KMS-11 (cell line): ENCODE data around the gene EXOSC3.

Experiments used
- H2AFZ ChIP-seq: fragments of 200-600 bp; sonication (generic); 2 replicates; pipeline ENCODE4 v1.6.1; 2016; ENCODE audit warnings: antibody characterized with exemption, mixed run types, low read depth
- H3K27ac ChIP-seq: fragments of 200-600 bp; sonication (generic); 2 replicates; pipeline ENCODE4 v1.6.1; 2016; ENCODE audit warnings: mild to moderate bottlenecking, mixed run types
- H3K27me3 ChIP-seq: fragments of 200-600 bp; sonication (generic); 2 replicates; pipeline ENCODE4 v1.6.1; 2017; ENCODE audit warnings: mild to moderate bottlenecking, low read depth, mixed run types, moderate library complexity; ENCODE audit not compliant: insufficient read depth
- H3K36me3 ChIP-seq: fragments of 200-600 bp; sonication (generic); 2 replicates; pipeline ENCODE4 v1.6.1; 2017; ENCODE audit warnings: mild to moderate bottlenecking, mixed run types; ENCODE audit not compliant: insufficient read depth
- H3K4me1 ChIP-seq: fragments of 200-600 bp; sonication (generic); 2 replicates; pipeline ENCODE4 v1.6.1; 2016; ENCODE audit warnings: mild to moderate bottlenecking, low read depth, mixed run types; ENCODE audit not compliant: poor library complexity, severe bottlenecking
- H3K4me2 ChIP-seq: fragments of 200-600 bp; sonication (generic); 2 replicates; pipeline ENCODE4 v1.7.0; 2016; ENCODE audit warnings: mild to moderate bottlenecking, mixed run types
- H3K4me3 ChIP-seq: fragments of 200-600 bp; sonication (generic); IDR thresholded peaks from 2 replicates; pipeline ENCODE4 v1.6.1; 2017; ENCODE audit warnings: low read depth, low read length, mixed read lengths; ENCODE audit not compliant: insufficient read depth
- H3K79me2 ChIP-seq: fragments of 200-600 bp; sonication (generic); 2 replicates; pipeline ENCODE4 v1.6.1; 2016; ENCODE audit warnings: low read depth, mixed run types; ENCODE audit not compliant: insufficient read depth
- H3K9ac ChIP-seq: fragments of 200-600 bp; sonication (generic); 2 replicates; pipeline ENCODE4 v1.6.1; 2016; ENCODE audit warnings: mild to moderate bottlenecking, mixed run types
- H4K20me1 ChIP-seq: fragments of 200-600 bp; sonication (generic); 2 replicates; pipeline ENCODE4 v1.6.1; 2016; ENCODE audit warnings: mild to moderate bottlenecking, mixed run types; ENCODE audit not compliant: insufficient read depth
- CTCF ChIP-seq: fragments of 200-600 bp; sonication (generic); conservative IDR thresholded peaks from 2 replicates; pipeline ENCODE4 v1.6.1; 2017; ENCODE audit warnings: low read depth, mild to moderate bottlenecking, antibody characterized with exemption, low read length, moderate library complexity, mixed read lengths

Gene EXOSC3

DNA sequence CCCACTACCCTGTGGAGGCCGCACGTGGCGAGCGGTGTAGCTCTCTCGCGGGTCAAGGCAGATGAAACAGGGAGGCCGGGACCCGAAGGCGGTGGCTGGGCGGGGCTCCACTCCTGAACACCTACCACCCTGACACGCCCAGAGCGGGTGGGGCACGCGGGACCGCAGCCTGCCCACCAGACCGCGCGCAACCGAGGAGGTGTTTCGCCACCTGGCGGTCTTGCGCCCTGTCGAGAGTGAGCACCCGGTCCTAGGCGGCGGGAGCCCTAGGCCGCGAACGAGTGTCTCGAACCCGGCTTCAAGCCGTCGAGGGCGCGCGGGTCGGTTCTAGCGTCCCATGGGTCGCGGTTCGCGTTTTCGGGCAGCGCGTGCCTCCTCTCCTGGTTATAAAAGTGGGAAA, 2.2 kb upstream of the EXOSC3 start:
- H2AFZ ChIP-seq, result no peak overlapping the region
- H3K27me3 ChIP-seq, result no peaks in the 10 kb centered on the region
- no peak overlapping the region for H3K4me3 ChIP-seq
- no peak overlapping the region for H3K27ac ChIP-seq
- TF ChIP-seq CTCF, result no peak
- H3K4me1 ChIP-seq, result peaks cover 20% of the 10 kb centered on the region
- no peak overlapping the region for H3K4me2 ChIP-seq
- H3K9ac ChIP-seq, result no peak overlapping the region
- H4K20me1 ChIP-seq, result no peaks in the 10 kb centered on the region
- peaks cover 26% of the 10 kb centered on the region for H3K79me2 ChIP-seq
- no peaks in the 10 kb centered on the region for H3K36me3 ChIP-seq

GRCh38 chr9:37784291-37784615, 611 bp downstream of the EXOSC3 start:
- Histone ChIP-seq H3K9ac (peak overlapping the region; percentile 71), H3K4me2 (peak overlapping the region; percentile 80), H3K27me3 (no peaks in the 10 kb centered on the region), H4K20me1 (no peaks in the 10 kb centered on the region), H3K4me3 (no peak overlapping the region), H3K4me1 (peaks cover 21% of the 10 kb centered on the region), H3K27ac (peak overlapping the region; percentile 67), H3K79me2 (peaks cover 35% of the 10 kb centered on the region), H2AFZ (peak overlapping the region; percentile 97), H3K36me3 (peaks cover 9% of the 10 kb centered on the region; the same call in 1 of the 2 replicates)
- no peak for TF ChIP-seq CTCF

GRCh38 chr9:37778534-37778933, 6.3 kb downstream of the EXOSC3 start:
- Histone ChIP-seq H3K36me3 (peaks cover 12% of the 10 kb centered on the region; the same call in 1 of the 2 replicates), H3K27me3 (no peaks in the 10 kb centered on the region), H2AFZ (no peak overlapping the region), H3K79me2 (peaks cover 24% of the 10 kb centered on the region), H4K20me1 (no peaks in the 10 kb centered on the region), H3K4me2 (no peak overlapping the region), H3K4me1 (peaks cover 14% of the 10 kb centered on the region), H3K9ac (no peak overlapping the region), H3K4me3 (no peak overlapping the region), H3K27ac (no peak overlapping the region)
- no peak for TF ChIP-seq CTCF

GRCh38 chr9:37776328-37776727, 8.5 kb downstream of the EXOSC3 start:
- H3K4me1 ChIP-seq, result no peaks in the 10 kb centered on the region
- H3K36me3 ChIP-seq, result peaks cover 12% of the 10 kb centered on the region; the same call in 1 of the 2 replicates
- no peaks in the 10 kb centered on the region for H3K27me3 ChIP-seq
- H2AFZ ChIP-seq, result no peak overlapping the region
- no peak overlapping the region for H3K4me2 ChIP-seq
- H3K27ac ChIP-seq, result no peak overlapping the region
- H3K79me2 ChIP-seq, result peaks cover 4% of the 10 kb centered on the region; the same call in 1 of the 2 replicates
- H4K20me1 ChIP-seq, result no peaks in the 10 kb centered on the region
- H3K4me3 ChIP-seq, result no peak overlapping the region
- TF ChIP-seq CTCF, result no peak
- no peak overlapping the region for H3K9ac ChIP-seq
